ENCODE results near the gene SH3RF3. TPM values are rescaled to one million over a fixed set of nuclear protein-coding genes. Genes with fewer than 3 reads are reported as not detected.

SH3RF3 gene
- total RNA-seq, 1 donor from 2014 or later, result 1.3 TPM

DNA sequence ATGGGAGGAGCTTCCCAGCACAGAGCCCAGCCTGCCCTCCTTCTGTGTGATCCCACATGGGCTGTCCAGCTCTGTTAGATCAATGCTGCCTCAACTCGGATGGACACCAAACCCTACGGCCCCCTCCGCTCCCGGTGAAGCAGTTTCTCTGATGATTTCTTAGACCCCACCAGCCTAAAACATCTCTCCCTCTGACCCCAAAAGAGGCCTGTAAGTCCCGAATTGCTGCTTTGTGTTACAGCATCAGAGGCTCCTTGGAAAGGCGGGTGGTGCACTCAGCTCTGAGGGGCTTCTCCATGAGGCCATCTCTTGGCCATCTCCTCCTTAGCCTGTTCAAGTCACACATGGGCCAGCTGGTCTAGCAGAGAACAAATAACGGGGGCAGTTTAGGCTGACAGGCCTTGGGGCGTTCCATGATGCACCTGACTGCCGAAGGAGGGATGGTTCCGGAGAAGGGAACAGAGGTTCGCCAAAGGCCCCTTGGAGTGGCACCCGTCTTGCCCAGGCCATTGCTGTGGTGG, 240.7 kb downstream of the SH3RF3 start:
- no peak for DNase-seq (ENCODE audit: low spot score, unreplicated experiment)
- Mint-ChIP-seq H3K4me3 (ENCODE audit: low read depth) (no peak overlapping the region), H3K27ac (no peak overlapping the region), H3K4me1 (ENCODE audit: low read depth) (peaks cover 1% of the 10 kb centered on the region), H3K36me3 (ENCODE audit: insufficient read depth) (no peaks in the 10 kb centered on the region), H3K27me3 (peaks cover 3% of the 10 kb centered on the region), H3K9me3 (ENCODE audit: low read depth) (no peaks in the 10 kb centered on the region)
- TF ChIP-seq CTCF (IDR thresholded peaks at IDR 0.05; ENCODE audit: unreplicated experiment), result no peak

DNA sequence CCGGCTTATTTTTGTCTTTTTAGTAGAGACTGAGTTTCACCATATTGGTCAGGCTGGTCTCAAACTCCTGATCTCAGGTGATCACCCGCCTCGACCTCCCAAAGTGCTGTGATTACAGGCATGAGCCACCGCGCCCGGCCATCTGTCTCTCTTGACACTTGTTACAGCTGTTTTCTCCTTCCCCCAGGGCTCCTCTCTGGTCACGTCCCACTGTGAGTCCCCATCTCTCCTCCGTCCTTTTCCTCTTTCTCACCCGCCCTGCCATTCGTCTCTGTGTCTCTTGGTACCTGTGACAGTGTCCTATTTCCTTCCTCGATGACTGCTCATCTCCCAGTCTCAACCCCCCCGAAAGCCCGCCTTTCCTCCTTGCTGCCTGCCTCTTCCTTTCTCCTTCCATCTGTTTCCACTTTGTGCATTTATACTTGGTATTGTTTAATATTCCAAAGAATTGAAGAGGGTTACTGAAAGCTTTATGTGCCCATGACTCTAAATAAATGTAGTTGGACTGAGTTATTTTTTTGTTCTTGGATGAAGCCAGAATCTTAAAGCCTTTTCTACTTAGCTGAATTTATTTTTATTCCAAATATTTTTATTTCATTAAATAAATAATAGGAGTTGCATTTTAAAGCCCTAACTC, 241.5 kb downstream of the SH3RF3 start:
- Mint-ChIP-seq H3K27me3 (peaks cover 3% of the 10 kb centered on the region), H3K9me3 (ENCODE audit: low read depth) (no peaks in the 10 kb centered on the region), H3K4me3 (ENCODE audit: low read depth) (no peak overlapping the region), H3K27ac (no peak overlapping the region), H3K36me3 (ENCODE audit: insufficient read depth) (no peaks in the 10 kb centered on the region), H3K4me1 (ENCODE audit: low read depth) (no peaks in the 10 kb centered on the region)
- no peak for DNase-seq (ENCODE audit: low spot score, unreplicated experiment)
- no peak for TF ChIP-seq CTCF (IDR thresholded peaks at IDR 0.05; ENCODE audit: unreplicated experiment)

DNA sequence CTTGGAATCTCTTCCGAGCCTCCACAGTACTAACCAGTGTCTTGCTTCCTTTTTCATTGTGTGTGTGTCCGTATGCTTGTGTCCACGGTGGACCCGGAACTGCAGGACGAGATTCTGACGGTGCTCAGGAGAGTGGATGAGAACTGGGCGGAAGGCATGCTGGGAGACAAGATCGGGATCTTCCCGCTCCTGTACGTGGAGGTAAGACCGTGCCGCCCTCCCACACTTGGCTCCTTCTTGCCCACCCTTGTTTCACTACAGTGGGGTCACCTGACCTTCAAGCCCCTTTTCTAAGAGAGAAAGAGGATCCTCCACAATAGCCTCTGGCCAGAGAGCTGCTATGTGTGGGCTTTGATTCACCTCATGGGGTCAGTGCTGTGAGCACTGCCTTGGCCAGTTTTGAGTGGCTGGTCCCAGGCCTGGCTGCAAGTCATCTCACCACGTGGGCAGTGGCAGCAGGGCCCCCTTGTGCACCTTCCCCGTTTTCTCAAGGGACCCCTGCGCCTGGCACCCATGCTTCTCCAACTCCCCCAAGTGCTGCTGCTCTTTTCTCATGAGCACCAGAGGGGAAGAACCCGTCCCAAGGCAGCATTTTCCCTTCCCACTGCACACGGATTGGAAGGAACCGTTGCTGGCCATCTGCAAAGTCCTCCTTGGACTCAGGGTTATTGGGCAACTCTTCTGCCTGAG, 242.6 kb downstream of the SH3RF3 start:
- H3K27ac Mint-ChIP-seq, result no peak overlapping the region
- TF ChIP-seq CTCF (IDR thresholded peaks at IDR 0.05; ENCODE audit: unreplicated experiment), result no peak
- H3K4me1 Mint-ChIP-seq (ENCODE audit: low read depth), result no peaks in the 10 kb centered on the region
- no peak overlapping the region for H3K4me3 Mint-ChIP-seq (ENCODE audit: low read depth)
- peaks cover 3% of the 10 kb centered on the region for H3K27me3 Mint-ChIP-seq
- no peak for DNase-seq (ENCODE audit: low spot score, unreplicated experiment)
- no peaks in the 10 kb centered on the region for H3K36me3 Mint-ChIP-seq (ENCODE audit: insufficient read depth)
- H3K9me3 Mint-ChIP-seq (ENCODE audit: low read depth), result no peaks in the 10 kb centered on the region

DNA sequence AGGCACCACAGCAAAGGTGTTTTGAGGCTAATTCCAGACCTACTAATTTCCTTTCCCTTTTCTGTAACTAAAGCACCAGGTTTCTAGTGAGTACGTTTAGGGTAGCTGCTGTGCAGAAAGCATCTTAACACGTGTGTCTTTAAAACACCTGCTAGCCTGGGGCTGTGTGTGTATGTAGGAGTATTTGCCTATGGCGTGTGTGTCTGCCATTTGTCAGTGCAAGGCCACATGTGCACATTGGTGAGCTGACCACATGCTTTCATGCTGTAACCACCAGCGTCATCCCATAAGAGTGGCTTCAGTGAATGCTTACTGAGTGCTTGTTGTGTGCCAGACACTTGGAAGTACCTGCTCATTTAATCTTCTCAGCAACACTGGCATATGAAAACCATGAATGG, 243.2 kb downstream of the SH3RF3 start:
- Mint-ChIP-seq H3K27me3 (peaks cover 3% of the 10 kb centered on the region), H3K4me1 (ENCODE audit: low read depth) (no peaks in the 10 kb centered on the region), H3K4me3 (ENCODE audit: low read depth) (no peak overlapping the region), H3K9me3 (ENCODE audit: low read depth) (no peaks in the 10 kb centered on the region), H3K36me3 (ENCODE audit: insufficient read depth) (no peaks in the 10 kb centered on the region), H3K27ac (no peak overlapping the region)
- DNase-seq (ENCODE audit: low spot score, unreplicated experiment), result no peak
- TF ChIP-seq CTCF (IDR thresholded peaks at IDR 0.05; ENCODE audit: unreplicated experiment), result no peak

- Mint-ChIP-seq H3K4me1 (ENCODE audit: low read depth) (no peaks in the 10 kb centered on the region), H3K27ac (no peak overlapping the region), H3K27me3 (peaks cover 3% of the 10 kb centered on the region), H3K4me3 (ENCODE audit: low read depth) (no peak overlapping the region), H3K36me3 (ENCODE audit: insufficient read depth) (no peaks in the 10 kb centered on the region), H3K9me3 (ENCODE audit: low read depth) (no peaks in the 10 kb centered on the region)
- TF ChIP-seq CTCF (IDR thresholded peaks at IDR 0.05; ENCODE audit: unreplicated experiment), result no peak
- no peak for DNase-seq (ENCODE audit: low spot score, unreplicated experiment)
Measured at GRCh38 chr2:109372614-109373013, 243.6 kb downstream of the SH3RF3 start.
